ENCODE results near the gene PARD3B.

DNA sequence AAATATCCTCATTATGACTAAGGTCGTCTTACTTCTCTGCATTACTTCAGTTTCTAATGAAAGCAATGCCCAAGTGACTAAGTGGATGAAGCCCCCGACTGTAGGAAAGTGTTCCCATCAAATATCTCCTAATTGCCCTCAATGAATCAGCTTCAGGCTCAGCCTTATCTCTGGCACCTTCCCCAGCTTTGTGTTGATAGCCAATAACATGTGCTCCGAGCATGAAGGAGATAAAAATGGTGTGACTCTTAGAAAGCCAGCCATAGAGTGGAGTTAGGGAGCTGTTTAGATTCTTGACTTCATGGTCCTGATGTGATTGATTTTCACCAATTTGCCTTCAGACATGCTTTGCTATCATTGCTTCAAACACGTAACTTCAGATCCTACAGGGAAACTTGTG is 797.8 kb downstream of the PARD3B start:
- TF ChIP-seq, protein P1, sequence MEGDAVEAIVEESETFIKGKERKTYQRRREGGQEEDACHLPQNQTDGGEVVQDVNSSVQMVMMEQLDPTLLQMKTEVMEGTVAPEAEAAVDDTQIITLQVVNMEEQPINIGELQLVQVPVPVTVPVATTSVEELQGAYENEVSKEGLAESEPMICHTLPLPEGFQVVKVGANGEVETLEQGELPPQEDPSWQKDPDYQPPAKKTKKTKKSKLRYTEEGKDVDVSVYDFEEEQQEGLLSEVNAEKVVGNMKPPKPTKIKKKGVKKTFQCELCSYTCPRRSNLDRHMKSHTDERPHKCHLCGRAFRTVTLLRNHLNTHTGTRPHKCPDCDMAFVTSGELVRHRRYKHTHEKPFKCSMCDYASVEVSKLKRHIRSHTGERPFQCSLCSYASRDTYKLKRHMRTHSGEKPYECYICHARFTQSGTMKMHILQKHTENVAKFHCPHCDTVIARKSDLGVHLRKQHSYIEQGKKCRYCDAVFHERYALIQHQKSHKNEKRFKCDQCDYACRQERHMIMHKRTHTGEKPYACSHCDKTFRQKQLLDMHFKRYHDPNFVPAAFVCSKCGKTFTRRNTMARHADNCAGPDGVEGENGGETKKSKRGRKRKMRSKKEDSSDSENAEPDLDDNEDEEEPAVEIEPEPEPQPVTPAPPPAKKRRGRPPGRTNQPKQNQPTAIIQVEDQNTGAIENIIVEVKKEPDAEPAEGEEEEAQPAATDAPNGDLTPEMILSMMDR (conservative IDR thresholded peaks at IDR 0.05 in 1 of 2, IDR thresholded peaks at IDR 0.05 in 1 of 2; ENCODE audit: low read depth in 1 of 2, low read length in 2 of 2), result no peak
- TF ChIP-seq EZH2 (IDR thresholded peaks at IDR 0.05; ENCODE audit: low read length, missing control alignments), result no peak

All from fibroblast of lung (primary cell).